PC-9 (cell line): ENCODE measurements around the gene MCUB. TPM values are rescaled to one million over a fixed set of nuclear protein-coding genes. Genes with fewer than 3 reads are reported as not detected.
"Not testable (repeated sequence)": the region's sequence is repeated elsewhere in the genome, so short reads cannot be mapped to it uniquely, and the experiment has no call there.

Experiments
- Bru-seq: library from RNA; stranded (reverse); fragments of 400-500 nt; gene quantifications from one replicate; lab custom pipeline; 2021; lab: Mats Ljungman, UMichigan
- BruChase-seq, 2 experiments: library from RNA; stranded (reverse); fragments of 400-500 nt; gene quantifications; one replicate each; lab custom pipeline; 2021; lab: Mats Ljungman, UMichigan
- BruUV-seq: library from RNA; stranded (reverse); fragments of 400-500 nt; replicated peaks from 2 replicates; lab custom pipeline; 2021; lab: Mats Ljungman, UMichigan
- CTCF ChIA-PET: fragments of 300-600 bp; sonication (Branson Sonifier 250); formaldehyde crosslinking; loops from one replicate; lab custom pipeline; 2022; ENCODE audit warnings: antibody characterized with exemption; lab: Charles Lee
- POLR2A ChIA-PET: fragments of 300-600 bp; sonication (Branson Sonifier 250); formaldehyde crosslinking; loops from one replicate; lab custom pipeline; 2022; ENCODE audit warnings: antibody characterized with exemption; ENCODE audit not compliant: unreplicated experiment; lab: Charles Lee
- DNase-seq, 2 experiments: peaks; one replicate each; pipeline versions ENCODE4 v3.0.0 to v3.0.0-alpha.2; 2015 to 2022; ENCODE audit warnings: mixed read lengths in 1 of 2
- H2AFZ ChIP-seq: fragments of 200-600 bp; sonication (generic); 2 replicates; pipeline ENCODE4 v1.8.1; 2017; ENCODE audit warnings: antibody characterized with exemption
- H3F3A ChIP-seq: fragments of 200-600 bp; sonication (generic); 2 replicates; pipeline ENCODE4 v1.8.1; 2017; ENCODE audit warnings: antibody characterized with exemption, mild to moderate bottlenecking, low read depth; ENCODE audit not compliant: insufficient read depth
- H3K27ac ChIP-seq: fragments of 200-600 bp; sonication (generic); 2 replicates; pipeline ENCODE4 v1.6.1; 2016; ENCODE audit warnings: mixed run types
- H3K27me3 ChIP-seq: fragments of 200-600 bp; sonication (generic); 2 replicates; pipeline ENCODE4 v1.6.1; 2016; ENCODE audit warnings: low read depth, mixed run types; ENCODE audit not compliant: insufficient read depth
- H3K36me3 ChIP-seq: fragments of 200-600 bp; sonication (generic); 2 replicates; pipeline ENCODE4 v1.6.1; 2016; ENCODE audit warnings: low read depth, mixed run types
- H3K4me1 ChIP-seq: fragments of 200-600 bp; sonication (generic); replicated peaks from 2 replicates; pipeline ENCODE4 v1.6.1; 2016; ENCODE audit warnings: mixed run types; ENCODE audit not compliant: insufficient read depth
- H3K4me2 ChIP-seq: fragments of 200-600 bp; sonication (generic); 2 replicates; pipeline ENCODE4 v1.6.1; 2017; ENCODE audit warnings: mixed run types
- H3K4me3 ChIP-seq: fragments of 200-600 bp; sonication (generic); 2 replicates; pipeline ENCODE4 v1.6.1; 2016; ENCODE audit warnings: mixed run types
- H3K79me2 ChIP-seq: fragments of 200-600 bp; sonication (generic); 2 replicates; pipeline ENCODE4 v1.6.1; 2017; ENCODE audit warnings: low read depth, mixed run types
- H3K9me2 ChIP-seq: fragments of 200-600 bp; sonication (generic); 2 replicates; pipeline ENCODE4 v1.8.1; 2017; ENCODE audit warnings: mild to moderate bottlenecking; ENCODE audit not compliant: insufficient read depth
- H3K9me3 ChIP-seq: fragments of 200-600 bp; sonication (generic); 2 replicates; pipeline ENCODE4 v1.8.1; 2016; ENCODE audit warnings: low read depth; ENCODE audit not compliant: insufficient read depth
- H4K20me1 ChIP-seq: fragments of 200-600 bp; sonication (generic); 2 replicates; pipeline ENCODE4 v1.8.1; 2017; ENCODE audit not compliant: insufficient read depth
- CTCF ChIP-seq: fragments of 200-600 bp; sonication (generic); conservative IDR thresholded peaks from 2 replicates; pipeline ENCODE4 v1.6.1; 2017; ENCODE audit warnings: mixed run types, antibody characterized with exemption, mild to moderate bottlenecking, moderate library complexity
- EZH2 ChIP-seq: fragments of 200-600 bp; sonication (generic); IDR thresholded peaks from 2 replicates; pipeline ENCODE4 v1.8.0; 2017; ENCODE audit warnings: antibody characterized with exemption, low read depth
- intact Hi-C: fragments of 100-400 bp; cut with micrococcal nuclease; formaldehyde crosslinking; loops from one replicate; pipeline ENCODE4 v1.10.0; 2022; ENCODE audit not compliant: unreplicated experiment
- long read RNA-seq: library from polyadenylated mRNA; stranded (forward); transcript quantifications from one replicate; pipeline ENCODE4 v2.0.0, GENCODE V29; 2022
- total RNA-seq: library from RNA; stranded (reverse); gene quantifications from 2 replicates; pipeline ENCODE4 v1.2.3, GENCODE V29; 2021

The MCUB gene
- total RNA-seq (15.4 and 17.0 TPM in 2 replicates), Bru-seq, nascent RNA (percentile 51 among the genes with signal in this experiment), BruChase-seq, experiment 1, labeled RNA remaining after a 2-hour chase (percentile 39 among the genes with signal in this experiment), BruChase-seq, experiment 2, labeled RNA remaining after a 6-hour chase (percentile 38 among the genes with signal in this experiment)
- long read RNA-seq, transcript MCUB-201 (8 exons, 2,278 nt) = major isoform, 46 of 49 reads
- long read RNA-seq, partial matches to known transcripts = 0 of 49 reads
- long read RNA-seq, other reads (novel, unspliced or antisense) = 3 of 49 reads

GRCh38 chr4:109559983-109560686, at the start of gene MCUB:
MCUB (plus strand) TSS chr4:109560246; CDS start chr4:109560338, 92 bp downstream.
- peak within 1 kb of the TSS; percentile 90 for H2AFZ ChIP-seq
- H3K9me2 ChIP-seq = no peaks in the 10 kb centered on the region
- BruUV-seq = no TSS peak
- ChIA-PET CTCF (no interaction called here), POLR2A (interaction anchor here (0.7 to 1.0 kb wide), 3 partner anchors 13 to 143 kb away, joined by 4 to 28 read pairs (median 11); partner anchors contain the start of gene CASP6)
- H3K4me1 ChIP-seq = peaks cover 8% of the 10 kb centered on the region
- no peak for TF ChIP-seq EZH2
- no peak for TF ChIP-seq CTCF
- DNase-seq = peak; percentile 70 to 79
- intact Hi-C loops = loop anchor here (1.0 to 10.0 kb wide), 3 partner anchors 128 to 245 kb away; partner anchors contain the start of genes CASP6, CFI and SEC24B
- H3K36me3 ChIP-seq = no peaks in the 10 kb centered on the region
- no peaks in the 10 kb centered on the region for H3K27me3 ChIP-seq
- H3F3A ChIP-seq = peaks cover 4% of the 10 kb centered on the region; the same call in 1 of the 2 replicates
- H3K4me3 ChIP-seq = peak within 1 kb of the TSS; percentile 71
- H3K79me2 ChIP-seq = no peaks in the 10 kb centered on the region
- no peaks in the 10 kb centered on the region for H4K20me1 ChIP-seq
- H3K4me2 ChIP-seq = peak within 1 kb of the TSS; percentile 90
- H3K9me3 ChIP-seq = no peaks in the 10 kb centered on the region
- peak within 1 kb of the TSS; percentile 26; the same call in 1 of the 2 replicates for H3K27ac ChIP-seq

- no peaks in the 10 kb centered on the region for H3K4me1 ChIP-seq
- ChIA-PET POLR2A (no interaction called here), CTCF (no interaction called here)
- no peaks in the 10 kb centered on the region for H3K9me3 ChIP-seq
- H3K27ac ChIP-seq = no peak overlapping the region
- no peak for DNase-seq
- no peaks in the 10 kb centered on the region for H3F3A ChIP-seq
- no peaks in the 10 kb centered on the region for H3K79me2 ChIP-seq
- H3K27me3 ChIP-seq = no peaks in the 10 kb centered on the region
- no peaks in the 10 kb centered on the region for H3K36me3 ChIP-seq
- no peak overlapping the region for H3K4me3 ChIP-seq
- H2AFZ ChIP-seq = no peak overlapping the region
- H3K9me2 ChIP-seq = no peaks in the 10 kb centered on the region
- TF ChIP-seq CTCF (no peak), EZH2 (no peak)
- intact Hi-C loops = no loop called here
- no peak overlapping the region for H3K4me2 ChIP-seq
- no TSS peak for BruUV-seq
- no peaks in the 10 kb centered on the region for H4K20me1 ChIP-seq
Measured at GRCh38 chr4:109510687-109511086, 49.4 kb upstream of the MCUB start.

GRCh38 chr4:109511414-109511813, 48.6 kb upstream of the MCUB start:
- intact Hi-C loops = no loop called here
- BruUV-seq = no TSS peak
- Histone ChIP-seq H2AFZ (no peak overlapping the region), H3K27me3 (no peaks in the 10 kb centered on the region), H3K79me2 (no peaks in the 10 kb centered on the region), H3K4me1 (no peaks in the 10 kb centered on the region), H3F3A (no peaks in the 10 kb centered on the region), H4K20me1 (no peaks in the 10 kb centered on the region), H3K4me2 (no peak overlapping the region), H3K4me3 (no peak overlapping the region), H3K9me3 (no peaks in the 10 kb centered on the region), H3K36me3 (no peaks in the 10 kb centered on the region), H3K9me2 (no peaks in the 10 kb centered on the region), H3K27ac (no peak overlapping the region)
- no peak for DNase-seq
- TF ChIP-seq CTCF = no peak
- no peak for TF ChIP-seq EZH2
- CTCF ChIA-PET = no interaction called here
- POLR2A ChIA-PET = no interaction called here

GRCh38 chr4:109513368-109513767, 46.7 kb upstream of the MCUB start:
- POLR2A ChIA-PET, H3K4me1 ChIP-seq, CTCF ChIA-PET, H3K4me3 ChIP-seq, H3K9me2 ChIP-seq, intact Hi-C loops, BruUV-seq, H3K79me2 ChIP-seq, H2AFZ ChIP-seq, DNase-seq, H3K4me2 ChIP-seq, H3K27me3 ChIP-seq, H3K36me3 ChIP-seq, H3K9me3 ChIP-seq, H4K20me1 ChIP-seq, H3F3A ChIP-seq, H3K27ac ChIP-seq: not testable (repeated sequence)
